Activated CD4-positive, alpha-beta memory T cell treated with anti-CD3 and anti-CD28 coated beads, Interleukin-2, amount 10 ng/mL, durations not matched to agents 7 days and 5 days (primary cell): Measurements from ENCODE around the gene ZNF761. TPM values are rescaled to one million over a fixed set of nuclear protein-coding genes. Genes with fewer than 3 reads are reported as not detected.
"Not testable (repeated sequence)": the region's sequence is repeated elsewhere in the genome, so short reads cannot be mapped to it uniquely, and the experiment has no call there.

Source experiments
- CTCF ChIA-PET: fragments of 350-600 bp; sonication (Branson Sonifier 250); formaldehyde crosslinking; loops from one replicate; lab custom pipeline; 2021; ENCODE audit warnings: antibody characterized with exemption, inconsistent platforms; lab: Charles Lee
- POLR2A ChIA-PET: fragments of 350-600 bp; sonication (Branson Sonifier 250); formaldehyde crosslinking; loops from one replicate; lab custom pipeline; 2021; ENCODE audit warnings: antibody characterized with exemption; lab: Charles Lee
- DNase-seq: peaks from one replicate; pipeline ENCODE4 v3.0.0-alpha.2; 2020
- H3K27ac Mint-ChIP-seq: one replicate; pipeline ENCODE4 v1.8.0; 2021; ENCODE audit warnings: mild to moderate bottlenecking, mixed read lengths
- H3K27me3 Mint-ChIP-seq: one replicate; pipeline ENCODE4 v1.8.0; 2021; ENCODE audit warnings: mixed read lengths
- H3K36me3 Mint-ChIP-seq: one replicate; pipeline ENCODE4 v1.8.0; 2021; ENCODE audit warnings: low read depth, mixed read lengths
- H3K4me1 Mint-ChIP-seq: one replicate; pipeline ENCODE4 v1.8.0; 2021; ENCODE audit warnings: mixed read lengths
- H3K4me3 Mint-ChIP-seq: one replicate; pipeline ENCODE4 v1.8.0; 2021; ENCODE audit warnings: mild to moderate bottlenecking, mixed read lengths
- H3K9me3 Mint-ChIP-seq: one replicate; pipeline ENCODE4 v1.8.0; 2021; ENCODE audit warnings: mixed read lengths
- total RNA-seq, 2 experiments: library from RNA; stranded (reverse); gene quantifications; one replicate each; pipeline ENCODE4 v1.2.3, GENCODE V29; 2021

ZNF761 gene
- total RNA-seq, 2 experiments from 2014 or later, result 11.9 to 12.9 TPM

DNA sequence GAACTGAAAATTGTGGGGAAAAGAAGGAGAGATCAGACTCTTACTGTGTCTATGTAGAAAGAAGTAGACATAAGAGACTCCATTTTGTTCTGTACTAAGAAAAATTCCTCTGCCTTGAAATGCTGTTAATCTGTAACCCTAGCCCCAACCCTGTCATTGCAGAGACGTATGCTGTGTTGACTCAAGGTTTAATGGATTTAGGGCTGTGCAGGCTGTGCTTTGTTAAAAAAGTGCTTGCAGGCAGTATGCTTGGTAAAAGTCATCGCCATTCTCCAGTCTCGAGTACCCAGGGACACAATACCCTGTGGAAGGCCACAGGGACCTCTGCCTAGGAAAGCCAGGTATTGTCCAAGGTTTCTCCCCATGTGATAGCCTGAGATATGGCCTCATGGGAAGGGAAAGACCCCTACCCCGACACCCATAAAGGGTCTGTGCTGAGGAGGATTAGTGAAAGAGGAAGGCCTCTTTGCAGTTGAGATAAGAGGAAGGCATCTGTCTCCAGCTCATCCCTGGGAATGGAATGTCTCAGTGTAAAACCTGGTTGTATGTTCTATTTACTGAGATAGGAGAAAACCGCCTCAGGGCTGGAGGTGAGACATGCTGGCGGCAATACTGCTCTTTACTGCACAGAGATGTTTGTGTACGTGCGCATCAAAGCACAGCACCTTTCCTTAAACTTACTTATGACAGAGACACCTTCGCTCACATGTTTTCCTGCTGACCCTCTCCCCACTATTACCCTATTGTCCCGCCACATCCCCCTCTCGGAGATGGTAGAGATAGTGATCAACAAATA, 11.1 kb upstream of the ZNF761 start:
- CTCF ChIA-PET, H3K36me3 Mint-ChIP-seq, POLR2A ChIA-PET, H3K27ac Mint-ChIP-seq, DNase-seq, H3K4me1 Mint-ChIP-seq, H3K27me3 Mint-ChIP-seq, H3K4me3 Mint-ChIP-seq: not testable (repeated sequence)
- H3K9me3 Mint-ChIP-seq, result peaks cover 32% of the 10 kb centered on the region

DNA sequence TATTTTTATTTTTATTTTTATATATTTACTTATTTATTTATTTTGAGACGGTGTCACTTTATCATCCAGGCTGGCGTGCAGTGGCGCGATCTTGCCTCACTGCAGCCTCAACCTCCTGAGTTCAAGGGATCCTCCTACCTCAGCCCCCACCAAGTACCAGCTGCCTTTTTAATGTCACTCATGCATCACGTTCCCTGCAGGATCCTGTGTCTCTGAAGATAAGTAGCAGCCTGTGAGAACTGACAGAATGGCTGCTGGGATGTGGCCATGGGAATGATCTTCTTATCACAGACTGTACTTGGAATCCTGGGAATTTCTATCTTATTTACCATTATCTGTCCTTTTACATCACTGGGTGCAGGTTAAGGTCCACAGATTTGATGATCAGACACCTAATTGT, 9.2 kb upstream of the ZNF761 start:
- peaks cover 21% of the 10 kb centered on the region for H3K9me3 Mint-ChIP-seq
- no peaks in the 10 kb centered on the region for H3K36me3 Mint-ChIP-seq
- POLR2A ChIA-PET, result no interaction called here
- no peaks in the 10 kb centered on the region for H3K4me1 Mint-ChIP-seq
- no peak for DNase-seq
- H3K27me3 Mint-ChIP-seq, result no peaks in the 10 kb centered on the region
- no peak overlapping the region for H3K4me3 Mint-ChIP-seq
- CTCF ChIA-PET, result no interaction called here
- no peak overlapping the region for H3K27ac Mint-ChIP-seq

DNA sequence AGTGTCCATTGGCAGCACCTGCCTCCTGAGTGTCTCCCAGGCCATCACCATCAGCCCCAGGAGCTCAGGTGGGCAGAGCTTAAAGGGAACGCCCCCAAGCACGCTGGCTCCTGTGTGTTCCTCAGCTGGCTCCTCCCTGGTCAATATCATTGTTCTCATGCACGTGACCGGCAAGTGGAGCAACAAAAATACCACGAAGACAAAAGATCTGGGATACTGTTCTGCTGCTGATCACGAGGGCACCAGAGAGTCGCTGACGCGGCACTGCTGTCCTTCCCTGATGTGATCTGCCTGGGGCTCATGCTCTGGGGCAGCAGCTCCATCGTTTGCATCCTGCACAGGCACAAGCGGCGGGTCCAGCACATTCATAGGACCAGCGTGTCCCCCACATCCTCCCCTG, 8.7 kb upstream of the ZNF761 start:
- H3K36me3 Mint-ChIP-seq, H3K4me3 Mint-ChIP-seq, H3K27me3 Mint-ChIP-seq, DNase-seq, POLR2A ChIA-PET, H3K4me1 Mint-ChIP-seq, CTCF ChIA-PET, H3K27ac Mint-ChIP-seq: not testable (repeated sequence)
- H3K9me3 Mint-ChIP-seq, result peaks cover 18% of the 10 kb centered on the region

DNA sequence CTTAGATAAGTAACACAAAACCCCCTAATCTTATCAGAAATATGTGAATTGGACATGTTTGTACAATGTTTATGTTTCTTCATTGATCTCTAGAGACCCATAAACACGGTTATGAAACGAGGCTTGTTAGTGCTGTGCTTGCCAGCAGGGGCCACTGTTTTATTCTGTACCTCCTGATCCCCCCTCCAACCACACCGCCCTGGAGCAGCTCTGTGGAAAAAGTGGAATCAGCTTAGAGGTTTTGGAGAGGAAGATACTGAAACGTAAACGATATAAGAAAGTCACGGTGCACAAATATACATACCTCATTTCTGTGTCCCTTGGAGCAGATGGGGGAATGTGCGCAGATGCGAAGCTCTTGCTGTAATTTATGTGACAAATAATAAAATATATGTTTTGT, 8.1 kb upstream of the ZNF761 start:
- H3K36me3 Mint-ChIP-seq, POLR2A ChIA-PET, H3K27ac Mint-ChIP-seq, H3K4me3 Mint-ChIP-seq, H3K4me1 Mint-ChIP-seq, H3K27me3 Mint-ChIP-seq, DNase-seq: not testable (repeated sequence)
- CTCF ChIA-PET, result interaction anchor here (1.9 kb wide), 1 partner anchor 323 kb away, joined by 10 read pairs; no protein-coding TSS in a partner anchor
- H3K9me3 Mint-ChIP-seq, result peaks cover 17% of the 10 kb centered on the region

DNA sequence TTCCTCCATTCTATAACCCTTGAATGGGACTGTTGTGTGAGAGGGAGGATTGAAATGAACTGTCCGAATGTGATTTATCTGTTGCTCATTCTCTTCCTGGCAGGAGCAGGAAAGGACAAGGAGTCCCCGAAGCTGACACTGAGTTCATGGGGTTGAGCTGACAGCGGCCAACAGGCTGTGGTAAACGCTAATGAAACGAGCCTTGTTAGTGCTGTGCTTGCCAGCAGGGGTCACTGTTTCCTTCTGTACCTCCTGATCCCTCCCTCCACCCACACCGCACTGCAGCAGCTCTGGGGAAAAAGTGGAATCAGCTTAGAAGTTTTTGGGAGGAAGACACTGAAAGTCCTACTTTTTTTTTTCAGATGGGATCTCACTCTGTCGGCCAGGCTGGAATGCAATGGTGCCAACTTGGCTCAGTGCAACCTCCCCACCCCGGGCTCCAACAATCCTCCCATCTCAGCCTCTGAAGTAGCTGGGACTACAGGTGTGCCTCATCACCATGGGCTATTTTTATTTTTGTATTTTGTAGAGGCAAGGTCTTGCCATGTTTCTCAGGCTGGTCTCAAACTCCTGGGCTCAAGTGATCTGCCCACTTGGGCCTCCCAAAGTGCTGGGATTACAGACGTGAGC, 6.7 kb upstream of the ZNF761 start:
- ChIA-PET CTCF (interaction anchor here (0.5 to 1.9 kb wide), 7 partner anchors 96 to 1146 kb away, joined by 3 to 10 read pairs (median 4); no protein-coding TSS in a partner anchor), POLR2A (no interaction called here)
- H3K36me3 Mint-ChIP-seq, result peaks cover 7% of the 10 kb centered on the region
- H3K27me3 Mint-ChIP-seq, result no peaks in the 10 kb centered on the region
- peaks cover 13% of the 10 kb centered on the region for H3K9me3 Mint-ChIP-seq
- peak; percentile 64 for DNase-seq
- H3K4me1 Mint-ChIP-seq, result no peaks in the 10 kb centered on the region
- H3K4me3 Mint-ChIP-seq, result no peak overlapping the region
- no peak overlapping the region for H3K27ac Mint-ChIP-seq

DNA sequence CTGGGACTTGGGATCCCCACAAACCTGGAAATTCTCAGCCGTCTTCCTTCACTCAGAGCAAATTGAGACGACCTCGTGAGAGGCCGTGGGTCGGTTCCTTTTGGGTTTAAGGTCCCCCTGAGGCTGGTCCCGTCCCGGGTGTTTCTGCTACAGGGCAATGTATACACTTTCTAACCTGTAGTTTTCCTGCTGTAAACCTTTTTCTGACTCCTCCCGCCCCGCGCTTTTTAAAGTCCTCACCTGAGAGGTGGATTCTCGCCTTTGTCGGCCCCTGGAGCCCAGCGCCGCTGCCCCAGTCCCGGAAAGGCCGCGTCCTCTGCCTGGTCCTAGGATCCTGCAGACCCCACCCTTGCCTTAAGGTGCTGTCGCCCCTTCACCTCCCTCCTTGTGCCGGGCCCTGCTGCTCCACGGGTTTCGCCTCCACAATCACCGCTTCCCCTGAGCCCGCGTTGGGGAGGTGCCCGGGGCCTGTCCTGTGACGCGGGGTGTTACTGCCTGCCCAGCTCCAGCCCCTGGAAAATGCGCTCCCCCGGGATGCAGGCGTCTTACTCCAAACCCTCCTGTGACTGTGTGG, 391 bp downstream of the ZNF761 start:
- Mint-ChIP-seq H3K9me3 (peaks cover 23% of the 10 kb centered on the region), H3K4me3 (peak overlapping the region; percentile 93), H3K27me3 (no peaks in the 10 kb centered on the region), H3K36me3 (peaks cover 59% of the 10 kb centered on the region), H3K4me1 (peaks cover 23% of the 10 kb centered on the region), H3K27ac (peak overlapping the region; percentile 81)
- ChIA-PET POLR2A (interaction anchor here (1.1 to 1.5 kb wide), 3 partner anchors 29 to 89 kb away, joined by 3 to 7 read pairs (median 4); no protein-coding TSS in a partner anchor), CTCF (no interaction called here)
- DNase-seq, result peak; percentile 26

DNA sequence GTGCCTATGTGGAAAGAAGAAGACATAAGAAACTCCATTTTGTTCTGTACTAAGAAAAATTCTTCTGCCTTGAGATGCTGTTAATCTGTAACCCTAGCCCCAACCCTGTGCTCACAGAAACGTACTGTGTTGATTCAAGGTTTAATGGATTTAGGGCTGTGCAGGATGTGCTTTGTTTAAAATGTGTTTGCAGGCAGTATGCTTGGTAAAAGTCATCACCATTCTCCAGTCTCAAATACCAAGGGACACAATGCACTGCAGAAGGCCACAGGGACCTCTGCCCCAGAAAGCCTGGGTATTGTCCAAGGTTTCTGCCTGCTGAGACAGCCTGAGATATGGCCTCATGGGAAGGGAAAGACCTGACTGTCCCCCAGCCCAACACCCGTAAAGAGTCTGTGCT, 12.0 kb downstream of the ZNF761 start:
- DNase-seq, H3K27ac Mint-ChIP-seq, H3K4me1 Mint-ChIP-seq, H3K27me3 Mint-ChIP-seq, POLR2A ChIA-PET, CTCF ChIA-PET, H3K4me3 Mint-ChIP-seq: not testable (repeated sequence)
- H3K36me3 Mint-ChIP-seq, result peaks cover 91% of the 10 kb centered on the region
- peaks cover 57% of the 10 kb centered on the region for H3K9me3 Mint-ChIP-seq

DNA sequence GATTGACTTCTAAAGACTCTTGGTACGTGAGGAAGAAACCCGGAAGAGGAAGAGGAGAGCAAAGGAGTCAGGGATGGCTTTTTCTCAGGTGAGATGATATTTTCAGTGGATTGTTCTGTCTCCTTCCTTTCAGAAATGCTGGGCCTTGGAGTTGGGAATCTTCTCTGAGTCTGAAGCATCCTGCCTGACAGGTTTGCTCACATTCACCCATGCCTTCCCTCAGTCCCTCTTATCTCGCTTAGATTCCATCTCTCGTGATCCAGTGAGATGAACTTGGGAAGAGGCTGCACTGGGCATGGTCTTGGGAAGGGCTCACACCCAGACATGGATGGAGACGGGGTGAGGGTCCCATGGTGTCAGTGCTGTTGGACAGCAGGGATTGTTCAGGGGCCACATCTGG, 15.4 kb downstream of the ZNF761 start:
- H3K27ac Mint-ChIP-seq, DNase-seq, H3K27me3 Mint-ChIP-seq, H3K4me3 Mint-ChIP-seq, H3K4me1 Mint-ChIP-seq, POLR2A ChIA-PET, CTCF ChIA-PET: not testable (repeated sequence)
- peaks cover 91% of the 10 kb centered on the region for H3K36me3 Mint-ChIP-seq
- H3K9me3 Mint-ChIP-seq, result peaks cover 50% of the 10 kb centered on the region

DNA sequence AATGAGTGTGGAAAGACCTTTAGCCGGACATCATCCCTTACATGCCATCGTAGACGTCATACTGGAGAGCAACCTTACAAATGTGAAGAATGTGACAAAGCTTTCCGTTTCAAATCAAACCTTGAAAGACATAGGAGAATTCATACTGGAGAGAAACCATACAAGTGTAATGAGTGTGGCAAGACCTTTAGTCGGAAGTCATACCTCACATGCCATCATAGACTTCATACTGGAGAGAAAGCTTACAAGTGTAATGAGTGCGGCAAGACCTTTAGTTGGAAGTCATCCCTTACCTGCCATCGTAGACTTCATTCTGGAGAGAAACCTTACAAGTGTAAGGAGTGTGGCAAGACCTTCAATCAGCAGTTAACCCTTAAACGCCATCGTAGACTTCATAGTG, 24.0 kb downstream of the ZNF761 start:
- no peaks in the 10 kb centered on the region for H3K27me3 Mint-ChIP-seq
- CTCF ChIA-PET, result no interaction called here
- H3K27ac Mint-ChIP-seq, result no peak overlapping the region
- H3K9me3 Mint-ChIP-seq, result peaks cover 69% of the 10 kb centered on the region
- POLR2A ChIA-PET, result no interaction called here
- DNase-seq, result no peak
- H3K4me1 Mint-ChIP-seq, result no peaks in the 10 kb centered on the region
- H3K36me3 Mint-ChIP-seq, result peaks cover 83% of the 10 kb centered on the region
- H3K4me3 Mint-ChIP-seq, result no peak overlapping the region

DNA sequence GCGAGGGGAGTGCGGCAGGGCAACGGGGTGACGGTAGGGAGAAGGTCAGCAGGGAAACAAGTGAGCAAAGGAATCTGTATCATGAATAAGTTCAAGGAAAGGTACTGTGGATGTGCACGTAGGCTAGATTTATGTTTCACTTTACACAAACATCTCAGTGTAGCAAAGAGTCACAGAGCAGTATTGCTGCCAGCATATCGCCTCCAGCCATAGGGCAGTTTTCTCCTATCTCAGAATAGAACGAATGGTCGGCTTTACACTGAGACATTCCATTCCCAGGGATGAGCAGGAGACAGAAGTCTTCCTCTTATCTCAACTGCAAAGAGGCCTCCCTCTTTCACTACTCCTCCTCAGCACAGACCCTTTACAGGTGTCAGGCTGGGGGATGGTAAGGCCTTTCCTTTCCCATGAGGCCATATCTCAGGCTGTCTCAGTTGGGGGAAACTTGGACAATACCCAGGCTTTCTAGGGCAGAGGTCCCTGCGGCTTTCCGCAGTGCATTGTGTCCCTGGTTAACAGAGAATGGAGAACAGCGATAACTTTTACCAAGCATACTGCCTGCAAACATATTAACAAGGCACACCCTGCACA, 28.4 kb downstream of the ZNF761 start:
- DNase-seq, H3K4me3 Mint-ChIP-seq, H3K27ac Mint-ChIP-seq, CTCF ChIA-PET, POLR2A ChIA-PET, H3K4me1 Mint-ChIP-seq, H3K27me3 Mint-ChIP-seq: not testable (repeated sequence)
- H3K9me3 Mint-ChIP-seq, result peaks cover 71% of the 10 kb centered on the region
- peaks cover 57% of the 10 kb centered on the region for H3K36me3 Mint-ChIP-seq

DNA sequence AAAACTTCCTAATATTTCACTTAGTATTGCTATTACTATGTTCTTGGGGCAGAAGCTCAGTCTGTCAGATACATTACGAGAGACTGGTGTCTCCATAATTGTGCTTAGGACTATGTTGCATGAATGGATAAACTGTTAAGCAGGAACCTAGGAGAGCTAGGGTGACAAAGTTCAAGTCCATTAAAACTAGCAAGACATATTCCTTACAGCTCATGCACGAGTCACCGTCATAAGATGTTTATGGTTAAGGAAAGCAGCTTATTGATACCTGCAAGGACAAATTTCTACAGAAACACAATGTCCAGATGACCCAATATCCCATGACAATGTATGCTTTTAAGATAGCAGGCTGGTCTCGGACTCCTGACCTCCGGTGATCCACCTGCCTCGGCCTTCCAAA, 30.1 kb downstream of the ZNF761 start:
- no peak for DNase-seq
- ChIA-PET POLR2A (interaction anchor here (1.1 kb wide), 1 partner anchor 29 kb away, joined by 3 read pairs; no protein-coding TSS in a partner anchor), CTCF (no interaction called here)
- Mint-ChIP-seq H3K27me3 (peaks cover 4% of the 10 kb centered on the region), H3K4me1 (peaks cover 2% of the 10 kb centered on the region), H3K36me3 (peaks cover 44% of the 10 kb centered on the region), H3K27ac (no peak overlapping the region), H3K4me3 (no peak overlapping the region), H3K9me3 (peaks cover 64% of the 10 kb centered on the region)

DNA sequence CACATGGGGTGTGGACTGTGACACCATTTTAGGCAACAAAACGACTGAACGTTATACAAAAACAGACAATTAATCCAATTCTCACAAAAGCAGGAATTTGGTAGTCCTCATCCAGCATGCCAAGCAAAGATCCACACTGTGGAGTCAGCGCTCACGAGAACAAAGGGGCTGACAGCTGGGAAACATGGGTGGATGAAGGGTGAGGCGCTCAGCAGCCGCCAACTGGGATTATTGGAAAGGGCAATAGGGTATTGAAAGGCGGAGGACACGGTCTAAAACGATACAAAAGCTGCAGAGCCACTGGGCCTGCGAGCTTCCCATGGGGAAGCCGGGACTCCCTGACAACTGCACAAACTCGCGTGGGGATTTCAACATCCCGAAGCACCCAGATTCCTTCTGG, 31.1 kb downstream of the ZNF761 start:
- Mint-ChIP-seq H3K27ac (no peak overlapping the region), H3K27me3 (peaks cover 4% of the 10 kb centered on the region), H3K4me3 (no peak overlapping the region), H3K4me1 (peaks cover 7% of the 10 kb centered on the region), H3K36me3 (peaks cover 41% of the 10 kb centered on the region), H3K9me3 (peaks cover 57% of the 10 kb centered on the region)
- ChIA-PET CTCF (interaction anchor here (0.6 kb wide), 1 partner anchor 10 kb away, joined by 4 read pairs; no protein-coding TSS in a partner anchor), POLR2A (no interaction called here)
- no peak for DNase-seq

DNA sequence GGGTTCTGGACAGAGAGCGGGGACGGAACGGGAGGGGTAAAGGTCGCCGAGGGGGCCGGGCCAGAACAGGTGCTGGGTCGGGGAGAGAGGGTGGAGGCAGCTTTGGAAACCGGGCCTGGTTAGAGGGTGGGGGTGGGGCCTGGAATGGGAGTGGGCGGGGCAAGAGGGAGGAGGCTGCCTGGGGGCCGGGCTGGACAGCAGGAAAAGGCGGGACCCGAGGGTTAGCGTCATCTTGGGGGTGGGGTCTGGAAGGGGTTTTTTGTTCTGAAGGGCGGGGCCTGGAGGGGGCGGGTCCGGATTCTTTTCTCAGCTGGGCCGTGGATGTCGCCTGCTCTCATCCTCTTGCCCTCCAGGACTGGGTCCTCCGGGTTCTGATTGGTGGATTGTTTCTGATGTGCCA, 31.5 kb downstream of the ZNF761 start:
- no peak overlapping the region for H3K4me3 Mint-ChIP-seq
- H3K9me3 Mint-ChIP-seq, result peaks cover 54% of the 10 kb centered on the region
- no peak overlapping the region for H3K27ac Mint-ChIP-seq
- peaks cover 40% of the 10 kb centered on the region for H3K36me3 Mint-ChIP-seq
- CTCF ChIA-PET, result interaction anchor here (0.6 kb wide), 1 partner anchor 9 kb away, joined by 4 read pairs; no protein-coding TSS in a partner anchor
- POLR2A ChIA-PET, result no interaction called here
- H3K4me1 Mint-ChIP-seq, result peaks cover 10% of the 10 kb centered on the region
- no peak for DNase-seq
- peaks cover 4% of the 10 kb centered on the region for H3K27me3 Mint-ChIP-seq
